Erythroblast (primary cell): Measurements from ENCODE around the gene CETN2.

Experiments used
- GATA1 ChIP-seq: IDR thresholded peaks from 2 replicates; pipeline ENCODE4 v1.6.1; 2011; ENCODE audit warnings: low read depth, mild to moderate bottlenecking, control low read depth, low read length, moderate library complexity
- POLR2A ChIP-seq: IDR thresholded peaks from 2 replicates; pipeline ENCODE4 v1.6.1; 2011; ENCODE audit warnings: mild to moderate bottlenecking, low read length

- TF ChIP-seq POLR2A: no peak
- no peak for TF ChIP-seq GATA1
These were observed 16.5 kb downstream of the CETN2 start for GRCh38 chrX:152814048-152814447.
